Hematopoietic multipotent progenitor cell treated with erythropoietin and hydrocortisone succinate and interleukin-3 and kit ligand, for 17 days (in vitro differentiated cells): Measurements from ENCODE around the gene MED15.
"Not testable (repeated sequence)": the region's sequence is repeated elsewhere in the genome, so short reads cannot be mapped to it uniquely, and the experiment has no call there.

Experiments
- DNase-seq: peaks from one replicate; pipeline ENCODE4 v3.0.0-alpha.2; 2015; ENCODE audit warnings: low spot score

The MED15 gene

GRCh38 chr22:20532256-20532993 lies 25.0 kb downstream of the MED15 start:
- no peak for DNase-seq

GRCh38 chr22:20533095-20533878 lies 25.9 kb downstream of the MED15 start:
- no peak for DNase-seq

GRCh38 chr22:20533879-20534265 lies 26.5 kb downstream of the MED15 start:
- no peak for DNase-seq

- DNase-seq = no peak
Observed at GRCh38 chr22:20536590-20537324, 29.3 kb downstream of the MED15 start.

GRCh38 chr22:20537325-20537756 lies 29.9 kb downstream of the MED15 start:
- no peak for DNase-seq

- DNase-seq = no peak
Observed at GRCh38 chr22:20537983-20538382, 30.6 kb downstream of the MED15 start.

- not testable (repeated sequence) for DNase-seq
Observed at GRCh38 chr22:20538875-20539274, 31.5 kb downstream of the MED15 start.

- DNase-seq = no peak
Observed at GRCh38 chr22:20542055-20542454, 34.6 kb downstream of the MED15 start.

GRCh38 chr22:20542736-20543135 lies 35.3 kb downstream of the MED15 start:
- DNase-seq = no peak

- not testable (repeated sequence) for DNase-seq
Observed at GRCh38 chr22:20545318-20545634, 37.9 kb downstream of the MED15 start.

- no peak for DNase-seq
Observed at GRCh38 chr22:20545681-20546521, 38.5 kb downstream of the MED15 start.

GRCh38 chr22:20546541-20546950 lies 39.1 kb downstream of the MED15 start:
- no peak for DNase-seq

- DNase-seq = no peak
Observed at GRCh38 chr22:20547029-20547428, 39.6 kb downstream of the MED15 start.

- no peak for DNase-seq
Observed at GRCh38 chr22:20548806-20549205, 41.4 kb downstream of the MED15 start.

- no peak for DNase-seq
Observed at GRCh38 chr22:20549232-20549841, 41.9 kb downstream of the MED15 start.

GRCh38 chr22:20550057-20550817 lies 42.8 kb downstream of the MED15 start:
- DNase-seq = no peak

- DNase-seq = no peak
Observed at GRCh38 chr22:20550851-20551744, 43.7 kb downstream of the MED15 start.

GRCh38 chr22:20551805-20552442 lies 44.5 kb downstream of the MED15 start:
- DNase-seq = no peak
